ENCODE data around the gene GTSF1L.

The GTSF1L gene

DNA sequence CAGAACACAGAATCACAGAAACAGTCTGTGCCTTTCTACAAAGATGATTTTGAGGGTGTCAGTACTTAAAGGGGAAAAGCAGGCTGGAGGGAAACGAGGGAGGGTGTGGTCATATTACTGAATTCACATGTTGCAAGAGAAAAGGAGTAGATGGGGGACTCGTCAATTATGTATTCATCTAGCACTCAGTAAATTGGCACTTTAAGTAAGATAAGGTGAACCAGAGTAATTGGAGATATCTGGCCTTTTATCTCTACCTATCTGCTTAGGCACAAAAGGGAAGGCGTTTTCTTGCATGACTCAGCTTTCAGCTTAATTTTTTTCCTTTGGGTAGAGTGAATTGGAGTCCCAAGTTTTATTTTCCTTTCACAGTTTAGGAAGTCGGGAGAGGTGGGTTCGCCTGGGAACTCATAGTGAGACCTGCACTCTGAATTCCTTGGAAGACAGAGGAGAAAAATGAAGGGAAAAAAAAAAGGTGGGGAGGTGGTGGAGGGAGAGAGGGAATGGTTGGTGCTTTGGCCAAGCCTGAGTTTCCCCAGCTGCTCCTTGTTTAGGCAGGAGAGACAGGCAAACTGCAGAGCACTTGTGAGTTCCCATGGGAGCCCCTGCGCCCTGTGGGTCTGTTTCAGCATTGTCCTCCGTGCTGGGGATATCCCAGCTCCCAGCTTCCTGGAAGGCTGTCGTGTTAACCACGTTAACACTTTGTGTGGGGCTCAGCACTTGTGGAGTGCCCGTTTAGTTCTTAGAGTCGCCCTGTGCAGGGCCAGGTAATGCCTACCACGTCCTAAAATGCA, 19.7 kb upstream of the GTSF1L start:
- no peak for DNase-seq (ENCODE audit: low spot score)

DNA sequence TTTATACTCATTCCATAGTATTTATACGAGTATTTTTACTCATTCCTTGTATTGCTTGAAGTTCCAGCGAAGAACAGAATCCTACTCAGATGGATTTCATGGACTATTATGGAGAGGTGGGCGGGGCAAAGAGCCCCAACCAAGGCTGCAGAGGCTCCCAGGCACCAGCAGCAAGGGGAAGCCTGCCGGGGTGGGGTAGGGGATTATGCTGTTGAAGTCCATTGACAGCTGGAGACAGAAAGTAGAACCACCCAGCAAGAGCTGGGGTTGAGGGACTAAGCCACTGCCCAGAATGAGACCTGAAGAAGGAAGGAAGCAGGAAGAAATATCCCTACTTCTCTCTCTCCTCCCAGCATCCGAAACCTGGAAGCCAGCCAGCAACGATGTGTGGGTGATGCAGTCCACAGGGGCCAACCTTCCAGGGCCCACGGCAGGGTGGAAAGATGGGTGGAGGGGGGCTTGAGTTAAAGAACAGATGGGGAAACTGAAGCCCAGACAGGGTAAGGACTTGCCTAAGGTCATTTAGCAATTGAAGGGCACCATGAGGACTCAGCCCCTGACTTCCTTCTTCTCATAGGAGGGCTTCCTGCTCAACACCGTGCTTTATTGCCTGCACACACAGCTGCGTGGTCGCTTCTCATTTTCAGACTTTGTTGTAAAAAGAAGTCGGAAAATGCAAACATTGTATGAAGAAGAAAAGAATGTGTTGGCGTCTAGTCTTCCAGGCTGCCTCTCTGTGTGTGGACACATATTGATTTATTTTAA, 18.3 kb upstream of the GTSF1L start:
- DNase-seq (ENCODE audit: low spot score): no peak

GRCh38 chr20:43744151-43744611, 17.4 kb upstream of the GTSF1L start:
- peak; percentile 63 for DNase-seq (ENCODE audit: low spot score)

DNA sequence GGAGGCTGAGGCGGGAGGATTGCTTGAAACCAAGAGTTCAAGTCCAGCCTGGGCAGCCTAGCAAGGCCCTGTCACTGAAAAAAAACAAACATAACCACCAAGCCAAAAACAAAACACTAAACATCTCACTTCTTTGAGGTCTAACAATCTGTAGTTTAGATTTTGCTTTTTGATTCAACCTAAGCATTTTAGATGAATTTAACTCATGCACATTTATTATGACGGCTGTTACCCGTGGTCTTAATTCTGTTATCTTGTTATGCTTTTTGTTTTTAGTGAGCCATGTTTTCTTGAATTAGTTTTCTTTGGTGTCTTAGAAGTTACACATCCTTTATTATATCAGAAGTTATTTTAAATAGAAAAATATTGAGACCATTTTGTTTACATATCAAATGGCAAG, 13.8 kb upstream of the GTSF1L start:
- DNase-seq (ENCODE audit: low spot score): no peak

DNA sequence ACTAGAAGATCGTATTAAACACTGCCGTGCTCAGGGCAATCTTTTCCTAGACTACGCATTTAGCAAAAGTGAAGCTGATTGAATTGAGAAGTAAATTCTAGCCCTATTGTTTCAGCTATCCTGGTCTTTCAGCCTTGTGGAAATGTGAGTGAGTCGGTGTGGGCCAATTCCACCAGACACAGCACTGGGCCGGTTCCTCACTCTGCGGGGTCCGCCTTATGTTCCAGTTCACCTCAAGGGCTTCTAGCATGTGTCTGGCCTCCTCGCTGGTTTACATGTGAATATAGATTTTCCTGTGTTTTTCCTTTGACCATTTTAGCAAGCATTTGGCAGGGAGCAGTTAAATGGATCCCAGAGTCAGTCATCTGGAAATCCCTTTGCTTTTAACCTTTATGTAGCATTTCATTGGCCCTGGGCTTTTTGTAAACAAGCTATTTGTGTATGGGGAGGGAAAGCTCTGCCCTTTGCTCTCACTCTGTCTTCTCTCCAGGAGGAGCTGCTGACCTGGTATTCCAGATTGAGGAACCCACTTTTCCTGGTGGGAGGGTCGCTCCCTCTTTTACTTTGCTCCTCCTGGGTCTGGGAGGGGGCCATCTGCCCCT, 12.4 kb upstream of the GTSF1L start:
- no peak for DNase-seq (ENCODE audit: low spot score)

- no peak for DNase-seq (ENCODE audit: low spot score)
Observed at GRCh38 chr20:43737925-43738324, 11.1 kb upstream of the GTSF1L start.

GRCh38 chr20:43736588-43737158, 9.9 kb upstream of the GTSF1L start:
- no peak for DNase-seq (ENCODE audit: low spot score)

DNA sequence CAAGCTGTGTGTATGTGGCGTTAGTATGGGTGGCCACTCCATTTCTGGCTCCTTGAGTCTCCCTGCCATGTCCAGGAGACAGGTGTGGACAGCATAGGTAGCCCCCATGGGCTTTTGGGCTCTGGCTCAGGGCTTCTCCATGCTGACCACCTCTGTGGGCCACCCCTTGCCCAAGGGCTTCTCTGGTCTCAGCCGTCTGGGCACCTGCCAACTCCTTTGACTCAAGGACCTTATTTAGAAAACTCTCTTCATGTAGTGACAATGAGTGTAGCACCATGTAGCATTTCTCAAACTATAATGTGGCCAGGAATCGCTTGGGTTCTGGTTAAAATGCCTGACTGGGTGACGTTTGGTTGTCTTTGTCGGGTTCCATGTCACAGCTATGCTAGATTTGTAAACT, 5.1 kb upstream of the GTSF1L start:
- DNase-seq (ENCODE audit: low spot score): no peak

GRCh38 chr20:43731469-43731868, 4.7 kb upstream of the GTSF1L start:
- no peak for DNase-seq (ENCODE audit: low spot score)

GRCh38 chr20:43728686-43729255, 2.0 kb upstream of the GTSF1L start:
- no peak for DNase-seq (ENCODE audit: low spot score)

- DNase-seq (ENCODE audit: low spot score): no peak
Observed at GRCh38 chr20:43727980-43728590, 1.3 kb upstream of the GTSF1L start.

GRCh38 chr20:43726333-43726732, 469 bp downstream of the GTSF1L start:
- no peak for DNase-seq (ENCODE audit: low spot score)

DNA sequence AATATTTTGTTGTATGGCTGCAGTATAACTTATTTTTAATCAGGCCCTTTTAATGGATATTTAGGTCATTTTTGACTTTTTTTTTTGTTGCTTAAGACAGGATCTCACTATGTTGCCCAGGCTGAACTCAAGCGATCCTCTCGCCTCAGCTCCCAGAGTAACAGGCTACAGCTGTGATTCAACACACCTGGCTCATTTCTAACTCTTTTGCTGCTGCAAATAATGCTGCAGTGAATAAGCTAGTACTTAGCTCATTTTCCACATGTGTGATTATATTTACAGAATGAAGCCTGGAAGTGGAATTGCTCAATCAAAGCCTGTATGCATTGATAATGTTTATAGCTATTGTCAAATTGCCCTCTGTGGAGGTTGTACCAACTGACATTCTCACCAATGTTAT, 1.1 kb downstream of the GTSF1L start:
- DNase-seq (ENCODE audit: low spot score): no peak

DNA sequence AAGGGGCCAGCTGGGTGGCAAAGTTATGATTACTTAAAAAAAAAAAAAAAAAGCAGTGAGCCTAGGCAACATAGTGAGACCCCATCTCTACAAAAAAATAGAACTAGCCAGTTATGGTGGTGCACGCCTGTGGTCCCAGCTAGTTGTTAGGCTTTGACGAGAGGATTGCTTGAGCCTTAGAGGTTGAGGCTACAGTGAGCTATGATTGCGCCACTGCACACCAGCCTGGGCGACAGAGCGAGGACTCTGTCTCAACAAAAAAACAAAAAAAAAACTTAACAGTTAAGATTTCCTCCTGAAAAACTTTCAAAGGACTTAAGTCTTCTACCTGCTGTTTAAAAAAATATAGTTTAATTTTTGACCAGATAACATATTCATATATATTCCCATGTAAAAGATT, 2.4 kb downstream of the GTSF1L start:
- DNase-seq (ENCODE audit: low spot score): no peak

- DNase-seq (ENCODE audit: low spot score): no peak
Observed at GRCh38 chr20:43723735-43724134, 3.1 kb downstream of the GTSF1L start.

GRCh38 chr20:43723186-43723585, 3.6 kb downstream of the GTSF1L start:
- no peak for DNase-seq (ENCODE audit: low spot score)

DNA sequence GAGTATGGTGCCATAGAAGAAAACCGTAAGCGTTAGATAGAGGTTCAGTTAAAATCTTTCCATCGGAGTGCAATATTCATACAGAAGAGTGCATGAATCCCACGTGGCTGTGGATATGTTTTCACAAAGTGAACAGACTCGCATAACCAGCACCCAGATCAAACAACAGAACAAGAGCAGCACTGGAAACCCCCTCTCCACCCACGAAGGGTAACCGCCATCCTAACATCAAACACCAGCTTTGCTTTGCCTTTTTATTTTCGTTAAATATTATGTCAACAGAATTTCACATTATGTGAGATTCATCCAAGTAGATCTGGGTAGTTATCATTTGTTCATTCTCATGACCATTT, 4.7 kb downstream of the GTSF1L start:
- no peak for DNase-seq (ENCODE audit: low spot score)

- peak; percentile 31 for DNase-seq (ENCODE audit: low spot score)
Observed at GRCh38 chr20:43721429-43722152, 5.2 kb downstream of the GTSF1L start.

DNA sequence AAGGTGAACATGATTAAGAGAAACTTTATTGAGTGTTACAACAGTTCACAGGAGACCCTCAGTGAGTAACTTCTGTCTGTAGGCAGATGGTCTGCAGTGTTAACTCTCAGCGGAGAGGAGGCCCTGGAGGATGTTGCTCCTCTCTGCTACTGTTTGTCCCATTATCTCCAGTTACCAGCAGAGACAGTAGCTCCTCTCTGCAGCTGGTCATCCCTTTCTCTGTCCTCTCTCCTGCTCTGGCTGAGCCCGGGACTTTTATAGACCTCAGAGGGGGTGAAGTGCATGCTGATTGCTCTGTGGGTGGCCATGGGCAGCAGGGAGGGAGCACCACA, 5.7 kb downstream of the GTSF1L start:
- DNase-seq (ENCODE audit: low spot score): no peak

- DNase-seq (ENCODE audit: low spot score): no peak
Observed at GRCh38 chr20:43720007-43720406, 6.8 kb downstream of the GTSF1L start.

DNA sequence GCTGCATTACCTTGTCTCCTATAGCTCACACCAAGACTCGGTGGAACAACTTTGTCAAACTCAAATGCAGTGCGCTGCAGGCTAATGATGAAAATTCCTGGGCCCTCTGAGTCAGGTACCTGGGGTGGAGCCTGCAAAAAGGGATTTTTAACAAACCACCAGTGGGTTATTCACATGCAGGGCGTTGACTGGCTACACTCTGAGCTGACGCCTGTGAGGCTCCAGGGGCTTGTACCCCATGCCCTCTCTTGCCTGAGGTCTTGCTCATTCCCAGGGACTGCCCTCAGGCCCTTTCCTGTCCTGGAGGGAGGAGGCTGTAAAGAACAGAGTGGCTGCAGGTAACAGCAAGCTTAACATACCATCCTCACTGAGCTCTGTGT, 9.2 kb downstream of the GTSF1L start:
- no peak for DNase-seq (ENCODE audit: low spot score)

Data from SW480 (cell line).